ENCODE measurements around the gene NFE2L1.
"Not testable (repeated sequence)": the region's sequence is repeated elsewhere in the genome, so short reads cannot be mapped to it uniquely, and the experiment has no call there.

Gene NFE2L1

GRCh38 chr17:48023400-48024148, 24.6 kb upstream of the NFE2L1 start:
- peak; percentile 83 for DNase-seq (ENCODE audit: low spot score)

- peak; percentile 88 for DNase-seq (ENCODE audit: low spot score)
These were observed 23.8 kb upstream of the NFE2L1 start for GRCh38 chr17:48024149-48025039.

GRCh38 chr17:48025040-48025903, 22.9 kb upstream of the NFE2L1 start:
- DNase-seq (ENCODE audit: low spot score) = peak; percentile 98

GRCh38 chr17:48025904-48026501, 22.2 kb upstream of the NFE2L1 start:
- peak; percentile 41 for DNase-seq (ENCODE audit: low spot score)

GRCh38 chr17:48026502-48027321, 21.4 kb upstream of the NFE2L1 start:
- DNase-seq (ENCODE audit: low spot score) = peak; percentile 79

- no peak for DNase-seq (ENCODE audit: low spot score)
These were observed 20.7 kb upstream of the NFE2L1 start for GRCh38 chr17:48027322-48027981.

- DNase-seq (ENCODE audit: low spot score) = no peak
These were observed 19.4 kb upstream of the NFE2L1 start for GRCh38 chr17:48028736-48029135.

- DNase-seq (ENCODE audit: low spot score) = no peak
These were observed 17.6 kb upstream of the NFE2L1 start for GRCh38 chr17:48030531-48030930.

GRCh38 chr17:48031966-48032365, 16.2 kb upstream of the NFE2L1 start:
- DNase-seq (ENCODE audit: low spot score) = no peak

- not testable (repeated sequence) for DNase-seq (ENCODE audit: low spot score)
These were observed 13.4 kb upstream of the NFE2L1 start for GRCh38 chr17:48034734-48035133.

- no peak for DNase-seq (ENCODE audit: low spot score)
These were observed 11.5 kb upstream of the NFE2L1 start for GRCh38 chr17:48036693-48037035.

GRCh38 chr17:48037036-48037837, 10.9 kb upstream of the NFE2L1 start, which contains the start of gene COPZ2:
Gene COPZ2, minus strand, starts transcription at chr17:48037797. Its CDS starts 20 bp downstream, at chr17:48037777.
- no peak for DNase-seq (ENCODE audit: low spot score)

- no peak for DNase-seq (ENCODE audit: low spot score)
These were observed 10.3 kb upstream of the NFE2L1 start for GRCh38 chr17:48037838-48038323.

GRCh38 chr17:48038687-48039086, 9.5 kb upstream of the NFE2L1 start:
- DNase-seq (ENCODE audit: low spot score) = no peak

GRCh38 chr17:48043176-48043575, 5.0 kb upstream of the NFE2L1 start:
- DNase-seq (ENCODE audit: low spot score) = no peak

GRCh38 chr17:48044851-48045250, 3.3 kb upstream of the NFE2L1 start:
- no peak for DNase-seq (ENCODE audit: low spot score)

- DNase-seq (ENCODE audit: low spot score) = peak; percentile 38
These were observed 2.7 kb upstream of the NFE2L1 start for GRCh38 chr17:48045316-48046001.

GRCh38 chr17:48046296-48046695, 1.9 kb upstream of the NFE2L1 start:
- no peak for DNase-seq (ENCODE audit: low spot score)

Measured in LoVo (cell line).